Measurements from ENCODE around the gene SPNS1.
"Not testable (repeated sequence)": the region's sequence is repeated elsewhere in the genome, so short reads cannot be mapped to it uniquely, and the experiment has no call there.

The SPNS1 gene, protein sequence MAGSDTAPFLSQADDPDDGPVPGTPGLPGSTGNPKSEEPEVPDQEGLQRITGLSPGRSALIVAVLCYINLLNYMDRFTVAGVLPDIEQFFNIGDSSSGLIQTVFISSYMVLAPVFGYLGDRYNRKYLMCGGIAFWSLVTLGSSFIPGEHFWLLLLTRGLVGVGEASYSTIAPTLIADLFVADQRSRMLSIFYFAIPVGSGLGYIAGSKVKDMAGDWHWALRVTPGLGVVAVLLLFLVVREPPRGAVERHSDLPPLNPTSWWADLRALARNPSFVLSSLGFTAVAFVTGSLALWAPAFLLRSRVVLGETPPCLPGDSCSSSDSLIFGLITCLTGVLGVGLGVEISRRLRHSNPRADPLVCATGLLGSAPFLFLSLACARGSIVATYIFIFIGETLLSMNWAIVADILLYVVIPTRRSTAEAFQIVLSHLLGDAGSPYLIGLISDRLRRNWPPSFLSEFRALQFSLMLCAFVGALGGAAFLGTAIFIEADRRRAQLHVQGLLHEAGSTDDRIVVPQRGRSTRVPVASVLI

DNA sequence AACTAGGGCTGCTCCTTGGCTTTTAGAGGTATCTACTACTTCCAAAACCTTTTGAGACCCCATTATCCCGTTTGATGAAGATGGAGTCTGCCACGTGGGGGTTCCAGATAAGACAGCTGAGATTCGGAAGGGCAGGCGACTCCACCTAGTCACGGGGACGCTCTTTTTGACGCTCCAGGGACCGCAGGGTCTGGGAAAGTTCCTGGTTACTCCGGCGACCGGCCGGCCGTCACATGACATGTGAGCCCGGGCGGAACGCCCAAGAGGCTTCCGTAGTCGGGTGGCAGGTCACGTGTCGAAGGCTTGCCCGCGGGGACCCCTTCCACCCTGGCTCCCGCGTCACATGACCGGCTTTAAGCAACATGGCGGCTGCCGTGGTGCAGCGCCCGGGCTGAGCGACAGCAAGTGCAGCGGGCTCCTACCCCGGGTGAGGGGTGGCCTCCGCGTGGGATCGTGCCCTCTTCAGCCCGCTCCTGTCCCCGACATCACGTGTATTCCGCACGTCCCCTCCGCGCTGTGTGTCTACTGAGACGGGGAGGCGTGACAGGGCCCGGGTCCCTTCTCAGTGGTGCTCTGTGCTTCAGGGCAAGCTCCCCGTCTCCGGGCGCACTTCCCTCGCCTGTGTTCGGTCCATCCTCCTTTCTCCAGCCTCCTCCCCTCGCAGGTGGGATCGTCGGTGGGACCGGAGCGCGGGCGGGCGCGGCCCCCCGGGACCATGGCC lies at the start of gene SPNS1:
Gene SPNS1, plus strand, starts transcription at position 342 of the 721 bp plus-strand sequence. Its CDS starts 374 bp downstream, at position 716.
- Histone ChIP-seq H3K27me3 (ENCODE audit: control insufficient read depth, insufficient read depth, low read length) (no peaks in the 10 kb centered on the region), H3K9ac (ENCODE audit: low read depth, low read length) (peak within 1 kb of the TSS; percentile 76), H3K36me3 (ENCODE audit: control insufficient read depth, insufficient read depth, low read length) (no peaks in the 10 kb centered on the region), H3K4me1 (ENCODE audit: control insufficient read depth, insufficient read depth, low read length) (peaks cover 4% of the 10 kb centered on the region), H3K4me3 (ENCODE audit: low read depth, low read length) (peak within 1 kb of the TSS; percentile 95), H3K9me3 (ENCODE audit: control insufficient read depth, insufficient read depth, low read length) (no peaks in the 10 kb centered on the region)

DNA sequence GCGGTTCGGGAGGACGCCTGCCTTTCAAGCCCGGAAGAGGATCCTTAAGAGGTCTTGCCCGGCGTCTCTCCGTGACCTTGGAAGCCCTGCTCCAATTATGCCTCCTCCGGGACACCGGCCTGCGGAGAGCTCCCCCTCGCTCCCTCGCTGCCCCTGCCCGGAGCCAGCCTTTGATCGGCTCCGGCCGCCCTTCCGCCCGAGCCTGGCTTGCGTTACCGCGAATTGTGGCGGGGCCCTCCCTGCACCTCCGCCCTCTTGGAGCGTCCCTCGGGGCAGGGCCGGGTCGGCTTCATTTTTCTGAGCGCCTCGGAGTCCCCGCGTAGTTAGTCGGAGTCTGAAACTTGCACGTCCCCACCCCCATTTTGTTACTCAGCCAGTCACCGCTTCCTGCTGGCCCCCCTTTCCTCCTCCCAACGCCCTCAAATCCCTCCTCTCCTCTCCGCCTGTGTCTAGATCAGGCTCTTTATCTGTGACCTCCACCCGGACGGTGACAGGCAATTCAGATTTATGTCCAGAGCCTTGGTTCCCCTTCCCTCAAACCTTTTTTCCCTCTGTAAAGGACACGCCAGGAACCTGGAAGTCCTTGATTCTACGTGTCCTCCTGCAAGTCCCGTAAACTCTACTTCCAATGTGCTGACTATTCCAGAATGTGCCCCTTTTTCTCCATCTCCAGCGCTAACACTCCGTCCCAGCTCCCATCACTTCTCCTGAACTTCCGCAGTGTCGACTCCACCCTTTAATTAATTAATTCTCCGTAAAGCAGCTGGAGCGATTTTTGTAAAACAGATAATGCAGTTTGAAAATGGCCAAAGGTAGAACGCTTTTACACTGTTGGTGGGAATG lies 49.0 kb upstream of the SPNS1 start:
- no peaks in the 10 kb centered on the region for H3K27me3 ChIP-seq (ENCODE audit: control insufficient read depth, insufficient read depth, low read length)
- peaks cover 3% of the 10 kb centered on the region for H3K4me1 ChIP-seq (ENCODE audit: control insufficient read depth, insufficient read depth, low read length)
- H3K9ac ChIP-seq (ENCODE audit: low read depth, low read length) = peak overlapping the region; percentile 81

DNA sequence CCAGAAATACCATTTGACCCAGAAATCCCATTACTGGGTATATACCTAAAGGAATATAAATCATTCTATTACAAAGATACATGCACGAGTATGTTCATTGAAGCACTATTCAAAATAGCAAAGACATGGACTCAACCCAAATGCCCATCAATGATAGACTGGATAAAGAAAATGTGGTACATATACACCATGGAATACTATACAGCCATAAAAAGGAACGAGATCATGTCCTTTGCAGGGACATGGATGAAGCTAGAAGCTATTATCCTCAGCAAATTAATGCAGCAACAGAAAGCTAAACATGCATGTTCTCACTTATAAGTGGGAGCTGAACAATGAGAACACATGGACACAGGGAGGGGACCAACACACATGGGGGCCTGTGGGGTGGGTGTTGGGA lies 48.3 kb upstream of the SPNS1 start:
- H3K9me3 ChIP-seq (ENCODE audit: control insufficient read depth, insufficient read depth, low read length); H3K27me3 ChIP-seq (ENCODE audit: control insufficient read depth, insufficient read depth, low read length); H3K9ac ChIP-seq (ENCODE audit: low read depth, low read length); H3K4me1 ChIP-seq (ENCODE audit: control insufficient read depth, insufficient read depth, low read length); H3K36me3 ChIP-seq (ENCODE audit: control insufficient read depth, insufficient read depth, low read length): not testable (repeated sequence)
- peak overlapping the region; percentile 93 for H3K4me3 ChIP-seq (ENCODE audit: low read depth, low read length)

More for the DNA sequence above, 49.0 kb upstream of the SPNS1 start:
- H3K9me3 ChIP-seq (ENCODE audit: control insufficient read depth, insufficient read depth, low read length) = no peaks in the 10 kb centered on the region
- H3K4me3 ChIP-seq (ENCODE audit: low read depth, low read length) = peak overlapping the region; percentile 93
- H3K36me3 ChIP-seq (ENCODE audit: control insufficient read depth, insufficient read depth, low read length) = peaks cover 3% of the 10 kb centered on the region

DNA sequence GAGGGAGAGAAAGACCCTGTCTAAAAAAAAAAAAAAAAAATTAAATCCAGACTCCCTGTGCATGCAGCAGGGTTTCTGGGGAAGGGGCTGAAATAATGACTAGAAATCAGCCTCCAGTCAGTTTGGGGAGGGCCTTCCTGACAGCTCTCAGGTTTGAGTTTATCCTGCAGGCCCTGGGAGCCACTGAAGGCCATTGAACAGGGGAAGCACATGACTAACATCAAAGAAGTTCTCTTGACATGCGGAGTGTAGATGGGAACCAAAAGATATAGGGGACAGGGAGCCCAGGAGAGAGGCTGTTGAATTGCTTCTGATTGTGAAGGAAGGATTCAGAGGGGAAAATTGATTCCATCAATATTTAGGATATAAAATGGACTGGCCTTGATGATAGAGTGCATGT lies 46.8 kb upstream of the SPNS1 start:
- H3K4me1 ChIP-seq (ENCODE audit: control insufficient read depth, insufficient read depth, low read length) = peaks cover 3% of the 10 kb centered on the region

DNA sequence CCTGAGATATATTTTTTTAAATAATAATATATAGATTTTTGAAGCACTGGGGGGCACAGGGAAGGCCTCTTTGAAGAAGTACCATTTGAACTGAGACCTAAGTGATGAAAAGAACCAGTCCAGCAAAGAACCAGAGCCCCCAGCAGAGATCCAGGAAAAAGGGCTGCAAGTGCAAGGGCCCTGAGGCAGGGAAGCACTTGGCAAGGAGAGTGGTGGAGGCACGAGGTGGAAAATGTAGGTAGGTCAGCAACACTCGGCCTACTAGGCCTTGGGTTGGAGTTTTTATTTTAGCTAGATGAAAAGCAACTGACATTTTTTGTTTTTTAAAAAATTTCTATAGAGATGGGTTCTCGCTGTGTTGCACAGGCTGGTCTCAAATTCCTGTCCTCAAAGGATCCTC lies 44.4 kb upstream of the SPNS1 start:
- H3K9me3 ChIP-seq (ENCODE audit: control insufficient read depth, insufficient read depth, low read length) = no peaks in the 10 kb centered on the region
- no peak overlapping the region for H3K4me3 ChIP-seq (ENCODE audit: low read depth, low read length)
- no peak overlapping the region for H3K9ac ChIP-seq (ENCODE audit: low read depth, low read length)
- H3K27me3 ChIP-seq (ENCODE audit: control insufficient read depth, insufficient read depth, low read length) = no peaks in the 10 kb centered on the region
- no peaks in the 10 kb centered on the region for H3K4me1 ChIP-seq (ENCODE audit: control insufficient read depth, insufficient read depth, low read length)
- no peaks in the 10 kb centered on the region for H3K36me3 ChIP-seq (ENCODE audit: control insufficient read depth, insufficient read depth, low read length)

More for the DNA sequence above, 46.8 kb upstream of the SPNS1 start:
- Histone ChIP-seq H3K27me3 (ENCODE audit: control insufficient read depth, insufficient read depth, low read length) (no peaks in the 10 kb centered on the region), H3K4me3 (ENCODE audit: low read depth, low read length) (no peak overlapping the region), H3K9me3 (ENCODE audit: control insufficient read depth, insufficient read depth, low read length) (no peaks in the 10 kb centered on the region), H3K36me3 (ENCODE audit: control insufficient read depth, insufficient read depth, low read length) (no peaks in the 10 kb centered on the region), H3K9ac (ENCODE audit: low read depth, low read length) (no peak overlapping the region)

DNA sequence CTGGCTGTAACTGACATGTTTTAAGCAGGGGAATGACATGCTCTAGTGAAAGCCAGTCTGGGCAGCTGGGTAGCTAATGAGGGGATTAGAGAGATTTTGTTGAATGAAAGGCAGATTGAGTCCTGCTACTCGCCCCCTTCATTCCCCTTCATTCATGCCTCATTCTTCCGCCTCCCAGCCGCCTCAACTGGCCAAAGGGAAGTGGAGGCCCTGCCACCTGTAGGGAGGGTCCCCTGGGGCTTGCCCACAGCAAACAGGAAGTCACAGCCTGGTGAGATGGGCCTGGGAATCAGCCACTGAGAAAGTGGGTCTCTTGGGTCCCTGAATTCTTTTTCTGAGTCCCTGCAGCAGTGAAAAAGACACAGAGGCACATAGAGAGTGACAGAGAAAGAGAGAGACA lies 43.9 kb upstream of the SPNS1 start:
- H3K9ac ChIP-seq (ENCODE audit: low read depth, low read length) = no peak overlapping the region
- no peaks in the 10 kb centered on the region for H3K36me3 ChIP-seq (ENCODE audit: control insufficient read depth, insufficient read depth, low read length)
- no peaks in the 10 kb centered on the region for H3K9me3 ChIP-seq (ENCODE audit: control insufficient read depth, insufficient read depth, low read length)
- no peaks in the 10 kb centered on the region for H3K4me1 ChIP-seq (ENCODE audit: control insufficient read depth, insufficient read depth, low read length)
- H3K4me3 ChIP-seq (ENCODE audit: low read depth, low read length) = no peak overlapping the region
- peaks cover 2% of the 10 kb centered on the region for H3K27me3 ChIP-seq (ENCODE audit: control insufficient read depth, insufficient read depth, low read length)

DNA sequence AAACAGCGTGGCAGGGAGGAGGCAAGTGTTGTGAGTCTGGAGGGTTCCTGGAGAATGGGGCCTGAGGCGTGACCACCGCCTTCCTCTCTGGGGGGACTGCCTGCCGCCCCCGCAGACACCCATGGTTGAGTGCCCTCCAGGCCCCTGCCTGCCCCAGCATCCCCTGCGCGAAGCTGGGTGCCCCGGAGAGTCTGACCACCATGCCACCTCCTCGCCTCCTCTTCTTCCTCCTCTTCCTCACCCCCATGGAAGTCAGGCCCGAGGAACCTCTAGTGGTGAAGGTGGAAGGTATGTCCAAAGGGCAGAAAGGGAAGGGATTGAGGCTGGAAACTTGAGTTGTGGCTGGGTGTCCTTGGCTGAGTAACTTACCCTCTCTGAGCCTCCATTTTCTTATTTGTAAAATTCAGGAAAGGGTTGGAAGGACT lies 42.8 kb upstream of the SPNS1 start, which contains the start of gene CD19:
Gene CD19, plus strand, starts transcription at position 171 of the 425 bp plus-strand sequence. Its CDS starts 30 bp downstream, at position 201.
- H3K9ac ChIP-seq (ENCODE audit: low read depth, low read length) = no peak within 1 kb of the TSS

DNA sequence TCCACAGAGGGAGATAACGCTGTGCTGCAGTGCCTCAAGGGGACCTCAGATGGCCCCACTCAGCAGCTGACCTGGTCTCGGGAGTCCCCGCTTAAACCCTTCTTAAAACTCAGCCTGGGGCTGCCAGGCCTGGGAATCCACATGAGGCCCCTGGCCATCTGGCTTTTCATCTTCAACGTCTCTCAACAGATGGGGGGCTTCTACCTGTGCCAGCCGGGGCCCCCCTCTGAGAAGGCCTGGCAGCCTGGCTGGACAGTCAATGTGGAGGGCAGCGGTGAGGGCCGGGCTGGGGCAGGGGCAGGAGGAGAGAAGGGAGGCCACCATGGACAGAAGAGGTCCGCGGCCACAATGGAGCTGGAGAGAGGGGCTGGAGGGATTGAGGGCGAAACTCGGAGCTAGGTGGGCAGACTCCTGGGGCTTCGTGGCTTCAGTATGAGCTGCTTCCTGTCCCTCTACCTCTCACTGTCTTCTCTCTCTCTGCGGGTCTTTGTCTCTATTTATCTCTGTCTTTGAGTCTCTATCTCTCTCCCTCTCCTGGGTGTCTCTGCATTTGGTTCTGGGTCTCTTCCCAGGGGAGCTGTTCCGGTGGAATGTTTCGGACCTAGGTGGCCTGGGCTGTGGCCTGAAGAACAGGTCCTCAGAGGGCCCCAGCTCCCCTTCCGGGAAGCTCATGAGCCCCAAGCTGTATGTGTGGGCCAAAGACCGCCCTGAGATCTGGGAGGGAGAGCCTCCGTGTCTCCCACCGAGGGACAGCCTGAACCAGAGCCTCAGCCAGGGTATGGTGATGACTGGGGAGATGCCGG lies 42.0 kb upstream of the SPNS1 start:
- Histone ChIP-seq H3K4me3 (ENCODE audit: low read depth, low read length) (no peak overlapping the region), H3K27me3 (ENCODE audit: control insufficient read depth, insufficient read depth, low read length) (peaks cover 2% of the 10 kb centered on the region), H3K4me1 (ENCODE audit: control insufficient read depth, insufficient read depth, low read length) (no peaks in the 10 kb centered on the region), H3K9ac (ENCODE audit: low read depth, low read length) (no peak overlapping the region), H3K9me3 (ENCODE audit: control insufficient read depth, insufficient read depth, low read length) (no peaks in the 10 kb centered on the region), H3K36me3 (ENCODE audit: control insufficient read depth, insufficient read depth, low read length) (no peaks in the 10 kb centered on the region)

More for the DNA sequence above, 42.8 kb upstream of the SPNS1 start, which contains the start of gene CD19:
- no peaks in the 10 kb centered on the region for H3K4me1 ChIP-seq (ENCODE audit: control insufficient read depth, insufficient read depth, low read length)
- H3K36me3 ChIP-seq (ENCODE audit: control insufficient read depth, insufficient read depth, low read length) = no peaks in the 10 kb centered on the region
- H3K27me3 ChIP-seq (ENCODE audit: control insufficient read depth, insufficient read depth, low read length) = peaks cover 2% of the 10 kb centered on the region
- H3K9me3 ChIP-seq (ENCODE audit: control insufficient read depth, insufficient read depth, low read length) = no peaks in the 10 kb centered on the region
- no peak within 1 kb of the TSS for H3K4me3 ChIP-seq (ENCODE audit: low read depth, low read length)

DNA sequence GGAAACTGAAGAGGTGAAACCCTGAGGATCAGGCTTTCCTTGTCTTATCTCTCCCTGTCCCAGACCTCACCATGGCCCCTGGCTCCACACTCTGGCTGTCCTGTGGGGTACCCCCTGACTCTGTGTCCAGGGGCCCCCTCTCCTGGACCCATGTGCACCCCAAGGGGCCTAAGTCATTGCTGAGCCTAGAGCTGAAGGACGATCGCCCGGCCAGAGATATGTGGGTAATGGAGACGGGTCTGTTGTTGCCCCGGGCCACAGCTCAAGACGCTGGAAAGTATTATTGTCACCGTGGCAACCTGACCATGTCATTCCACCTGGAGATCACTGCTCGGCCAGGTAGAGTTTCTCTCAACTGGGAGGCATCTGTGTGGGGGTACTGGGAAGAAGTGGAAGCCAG lies 41.4 kb upstream of the SPNS1 start:
- Histone ChIP-seq H3K9me3 (ENCODE audit: control insufficient read depth, insufficient read depth, low read length) (no peaks in the 10 kb centered on the region), H3K4me1 (ENCODE audit: control insufficient read depth, insufficient read depth, low read length) (no peaks in the 10 kb centered on the region), H3K4me3 (ENCODE audit: low read depth, low read length) (no peak overlapping the region), H3K36me3 (ENCODE audit: control insufficient read depth, insufficient read depth, low read length) (no peaks in the 10 kb centered on the region), H3K27me3 (ENCODE audit: control insufficient read depth, insufficient read depth, low read length) (peaks cover 2% of the 10 kb centered on the region), H3K9ac (ENCODE audit: low read depth, low read length) (no peak overlapping the region)

DNA sequence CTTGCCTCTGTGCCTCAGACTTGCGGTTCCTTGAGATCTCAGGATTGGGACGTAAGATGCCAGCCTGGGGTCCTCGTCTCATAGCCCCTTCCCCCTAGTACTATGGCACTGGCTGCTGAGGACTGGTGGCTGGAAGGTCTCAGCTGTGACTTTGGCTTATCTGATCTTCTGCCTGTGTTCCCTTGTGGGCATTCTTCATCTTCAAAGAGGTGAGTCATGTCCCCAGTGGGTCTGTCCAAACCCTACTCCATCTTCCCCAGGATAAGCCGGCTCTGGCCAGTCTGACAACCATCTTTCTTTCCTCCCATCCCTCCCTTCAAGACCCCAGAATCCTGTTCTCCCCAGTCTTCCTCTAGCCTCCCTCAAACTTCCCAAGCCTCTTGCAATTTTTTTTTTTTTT lies 39.2 kb upstream of the SPNS1 start:
- H3K4me1 ChIP-seq (ENCODE audit: control insufficient read depth, insufficient read depth, low read length) = no peaks in the 10 kb centered on the region
- H3K4me3 ChIP-seq (ENCODE audit: low read depth, low read length) = no peak overlapping the region
- H3K27me3 ChIP-seq (ENCODE audit: control insufficient read depth, insufficient read depth, low read length) = peaks cover 2% of the 10 kb centered on the region

More for the DNA sequence above, 39.2 kb upstream of the SPNS1 start:
- Histone ChIP-seq H3K9me3 (ENCODE audit: control insufficient read depth, insufficient read depth, low read length) (no peaks in the 10 kb centered on the region), H3K9ac (ENCODE audit: low read depth, low read length) (no peak overlapping the region), H3K36me3 (ENCODE audit: control insufficient read depth, insufficient read depth, low read length) (no peaks in the 10 kb centered on the region)
